Liver (tissue), 3 donors: Measurements from ENCODE around the gene WNK1.

Experiments
- CTCF ChIP-seq: fragments of 150-350 bp; IDR thresholded peaks from 2 replicates; pipeline ENCODE4 v1.5.1; 2017; ENCODE audit warnings: improper control_type of control experiment, low read depth, low read length; ENCODE audit not compliant: missing input control
- TF ChIP-seq, protein P1 (sequence below): IDR thresholded peaks from 2 replicates; pipeline ENCODE4 v1.6.1; 2016; ENCODE audit warnings: antibody characterized with exemption
- donor health status: healthy.
- donor health status: healthy.

DNA sequence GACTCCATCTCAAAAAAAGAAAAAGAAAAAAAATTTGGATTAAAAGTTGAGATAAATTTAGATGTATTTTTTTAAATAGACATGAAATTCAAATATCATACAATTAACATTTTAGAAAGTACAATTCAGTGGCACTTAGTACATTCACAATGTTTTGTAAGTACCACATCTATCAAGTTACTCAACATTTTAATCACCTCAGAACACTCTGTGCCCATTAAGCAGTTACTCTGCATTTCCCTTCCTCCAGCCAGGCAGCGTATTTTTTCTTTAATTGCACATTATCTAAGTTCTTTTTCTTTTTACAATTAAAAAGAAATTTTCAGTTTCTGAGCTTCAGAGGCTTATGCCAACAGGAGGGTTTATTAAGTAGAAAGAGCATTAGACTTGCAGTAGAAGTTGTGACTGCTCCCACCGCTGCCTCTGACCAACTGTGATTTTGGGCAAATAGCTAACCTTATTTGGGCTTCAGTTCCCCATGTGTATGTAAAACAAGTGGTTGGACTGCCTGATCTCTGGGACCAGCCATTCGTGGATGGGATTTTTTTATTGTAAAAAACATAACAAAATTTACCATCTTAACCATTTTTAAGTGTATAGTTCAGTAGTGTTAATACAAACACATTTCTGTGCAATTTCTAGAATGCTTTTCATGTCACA lies 65.7 kb downstream of the WNK1 start:
- no peak for TF ChIP-seq CTCF
- TF ChIP-seq, protein P1, sequence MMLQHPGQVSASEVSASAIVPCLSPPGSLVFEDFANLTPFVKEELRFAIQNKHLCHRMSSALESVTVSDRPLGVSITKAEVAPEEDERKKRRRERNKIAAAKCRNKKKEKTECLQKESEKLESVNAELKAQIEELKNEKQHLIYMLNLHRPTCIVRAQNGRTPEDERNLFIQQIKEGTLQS = no peak
